Thyroid gland (tissue), 4 donors: ENCODE data around the gene CACNB4.

Source experiments
- POLR2A ChIP-seq, 2 donors: fragments of 450-650 bp; IDR thresholded peaks; one replicate each; pipeline ENCODE4 v1.6.1; 2017; ENCODE audit warnings: antibody characterized with exemption in 2 of 2, mild to moderate bottlenecking in 2 of 2, moderate library complexity in 1 of 2
- TF ChIP-seq, protein P1 (sequence below), 6 experiments: fragments of 200-600 bp in 3 of 6; fragments of 450-650 bp in 3 of 6; sonication (generic) in 3 of 6; IDR thresholded peaks; one replicate each; pipeline ENCODE4 v1.5.1; 2016 to 2019; ENCODE audit warnings: antibody characterized with exemption in 6 of 6, mild to moderate bottlenecking in 2 of 6, inconsistent platforms in 1 of 6, moderate library complexity in 1 of 6

DNA sequence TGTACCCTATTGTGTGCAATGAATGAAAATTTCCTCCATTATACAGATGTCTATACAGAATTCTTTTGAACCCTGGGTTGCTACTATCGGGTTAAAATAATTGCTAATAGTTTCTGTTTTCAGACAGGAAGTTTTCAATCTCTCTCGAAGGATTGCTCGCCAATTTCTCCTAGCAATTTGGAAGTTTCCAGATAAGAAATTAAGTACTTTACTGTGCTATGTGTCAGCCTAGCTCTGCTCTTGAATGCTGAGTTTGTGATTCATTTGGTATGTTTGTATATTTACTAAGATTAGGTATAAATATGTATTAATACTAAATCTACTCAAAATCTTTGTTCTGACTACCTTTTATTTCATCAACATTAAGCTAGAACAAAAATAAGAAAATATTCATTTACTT lies 196.0 kb downstream of the CACNB4 start:
- TF ChIP-seq, protein P1, sequence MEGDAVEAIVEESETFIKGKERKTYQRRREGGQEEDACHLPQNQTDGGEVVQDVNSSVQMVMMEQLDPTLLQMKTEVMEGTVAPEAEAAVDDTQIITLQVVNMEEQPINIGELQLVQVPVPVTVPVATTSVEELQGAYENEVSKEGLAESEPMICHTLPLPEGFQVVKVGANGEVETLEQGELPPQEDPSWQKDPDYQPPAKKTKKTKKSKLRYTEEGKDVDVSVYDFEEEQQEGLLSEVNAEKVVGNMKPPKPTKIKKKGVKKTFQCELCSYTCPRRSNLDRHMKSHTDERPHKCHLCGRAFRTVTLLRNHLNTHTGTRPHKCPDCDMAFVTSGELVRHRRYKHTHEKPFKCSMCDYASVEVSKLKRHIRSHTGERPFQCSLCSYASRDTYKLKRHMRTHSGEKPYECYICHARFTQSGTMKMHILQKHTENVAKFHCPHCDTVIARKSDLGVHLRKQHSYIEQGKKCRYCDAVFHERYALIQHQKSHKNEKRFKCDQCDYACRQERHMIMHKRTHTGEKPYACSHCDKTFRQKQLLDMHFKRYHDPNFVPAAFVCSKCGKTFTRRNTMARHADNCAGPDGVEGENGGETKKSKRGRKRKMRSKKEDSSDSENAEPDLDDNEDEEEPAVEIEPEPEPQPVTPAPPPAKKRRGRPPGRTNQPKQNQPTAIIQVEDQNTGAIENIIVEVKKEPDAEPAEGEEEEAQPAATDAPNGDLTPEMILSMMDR (IDR thresholded peaks at IDR 0.05) = no peak
- no peak for TF ChIP-seq POLR2A (IDR thresholded peaks at IDR 0.05)
